Panc1 (cell line): ENCODE data around the gene RASSF8.

Experiments
- TCF7L2 ChIP-seq: IDR thresholded peaks from 2 replicates; pipeline ENCODE4 v1.6.1; 2011; ENCODE audit warnings: mild to moderate bottlenecking, low read depth, low read length, inconsistent platforms
- TF ChIP-seq, protein P1 (sequence below): fragments of 450-650 bp; IDR thresholded peaks from 2 replicates; pipeline ENCODE4 v1.5.1; 2017; ENCODE audit warnings: mild to moderate bottlenecking

- TF ChIP-seq, protein P1, sequence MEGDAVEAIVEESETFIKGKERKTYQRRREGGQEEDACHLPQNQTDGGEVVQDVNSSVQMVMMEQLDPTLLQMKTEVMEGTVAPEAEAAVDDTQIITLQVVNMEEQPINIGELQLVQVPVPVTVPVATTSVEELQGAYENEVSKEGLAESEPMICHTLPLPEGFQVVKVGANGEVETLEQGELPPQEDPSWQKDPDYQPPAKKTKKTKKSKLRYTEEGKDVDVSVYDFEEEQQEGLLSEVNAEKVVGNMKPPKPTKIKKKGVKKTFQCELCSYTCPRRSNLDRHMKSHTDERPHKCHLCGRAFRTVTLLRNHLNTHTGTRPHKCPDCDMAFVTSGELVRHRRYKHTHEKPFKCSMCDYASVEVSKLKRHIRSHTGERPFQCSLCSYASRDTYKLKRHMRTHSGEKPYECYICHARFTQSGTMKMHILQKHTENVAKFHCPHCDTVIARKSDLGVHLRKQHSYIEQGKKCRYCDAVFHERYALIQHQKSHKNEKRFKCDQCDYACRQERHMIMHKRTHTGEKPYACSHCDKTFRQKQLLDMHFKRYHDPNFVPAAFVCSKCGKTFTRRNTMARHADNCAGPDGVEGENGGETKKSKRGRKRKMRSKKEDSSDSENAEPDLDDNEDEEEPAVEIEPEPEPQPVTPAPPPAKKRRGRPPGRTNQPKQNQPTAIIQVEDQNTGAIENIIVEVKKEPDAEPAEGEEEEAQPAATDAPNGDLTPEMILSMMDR, result no peak
- no peak for TF ChIP-seq TCF7L2
Observed at GRCh38 chr12:25972783-25973182, 14.3 kb downstream of the RASSF8 start.
